NCI-H82 treated with DMSO at 0.1 percent for 48 hours (cell line): Measurements from ENCODE around the gene SP3.
A peak's percentile ranks its signal among the peaks of the same experiment; 100 is the strongest.

Source experiments
- DNase-seq: peaks from one replicate; lab custom pipeline; 2025; ENCODE audit not compliant: unreplicated experiment; lab: John Stamatoyannopoulos, UW

SP3 gene

DNA sequence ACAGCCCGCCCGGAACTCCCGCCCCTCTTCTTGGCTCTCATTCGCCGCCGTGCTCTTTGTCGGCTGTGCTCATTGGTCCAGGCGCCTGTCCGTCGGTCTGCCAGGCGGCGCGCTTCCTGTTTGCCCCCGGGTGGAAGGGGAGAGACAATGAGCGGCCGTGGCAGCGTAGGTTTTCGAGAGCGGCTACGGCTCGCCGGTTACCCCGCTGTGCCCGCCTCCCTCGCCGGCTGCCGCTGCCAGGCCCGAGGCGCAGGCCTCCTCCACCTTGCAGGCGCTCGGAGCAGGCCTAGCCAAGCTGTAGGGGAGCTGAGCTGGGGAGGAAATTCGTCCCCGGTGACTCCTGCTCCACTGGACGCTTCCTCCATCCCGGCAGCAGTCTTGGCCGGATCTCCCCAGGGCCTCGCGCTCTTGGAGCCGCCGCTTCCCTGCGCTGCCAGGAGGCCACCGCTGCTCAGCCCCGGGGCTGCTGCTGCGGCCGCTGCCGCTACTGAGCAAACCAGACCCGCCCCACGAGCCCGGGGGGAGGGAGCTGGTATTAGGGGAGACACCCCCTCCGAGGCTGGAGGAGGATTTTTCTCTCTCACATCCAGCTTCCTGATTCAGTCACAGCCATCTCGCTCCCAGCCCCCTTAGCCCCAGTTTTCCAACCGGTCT, at the start of gene SP3:
Gene SP3 (minus strand): TSS at position 2 of the 654 bp plus-strand sequence. CDS start 202 bp downstream, outside the sequence.
- peak; percentile 95 for DNase-seq

DNA sequence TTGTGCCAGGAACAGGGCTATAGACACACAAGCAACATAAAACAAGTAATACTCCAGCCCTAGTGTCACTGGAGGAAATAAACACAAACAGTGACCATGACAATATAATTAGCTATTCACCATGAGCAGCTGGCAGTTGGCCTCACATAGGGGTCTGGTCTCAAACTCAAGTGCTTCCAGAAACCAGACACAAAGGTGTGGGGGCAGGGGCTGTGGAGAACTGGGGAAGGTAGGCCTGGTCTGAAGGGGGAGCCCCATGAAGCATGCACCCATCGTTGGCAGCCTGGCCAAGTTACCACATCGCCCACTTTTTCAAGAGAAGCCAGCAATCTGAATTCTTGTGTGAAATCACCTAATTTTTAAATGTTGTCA, 49.5 kb upstream of the SP3 start:
- no peak for DNase-seq

GRCh38 chr2:174014011-174014698, 49.0 kb upstream of the SP3 start:
- DNase-seq, result no peak

DNA sequence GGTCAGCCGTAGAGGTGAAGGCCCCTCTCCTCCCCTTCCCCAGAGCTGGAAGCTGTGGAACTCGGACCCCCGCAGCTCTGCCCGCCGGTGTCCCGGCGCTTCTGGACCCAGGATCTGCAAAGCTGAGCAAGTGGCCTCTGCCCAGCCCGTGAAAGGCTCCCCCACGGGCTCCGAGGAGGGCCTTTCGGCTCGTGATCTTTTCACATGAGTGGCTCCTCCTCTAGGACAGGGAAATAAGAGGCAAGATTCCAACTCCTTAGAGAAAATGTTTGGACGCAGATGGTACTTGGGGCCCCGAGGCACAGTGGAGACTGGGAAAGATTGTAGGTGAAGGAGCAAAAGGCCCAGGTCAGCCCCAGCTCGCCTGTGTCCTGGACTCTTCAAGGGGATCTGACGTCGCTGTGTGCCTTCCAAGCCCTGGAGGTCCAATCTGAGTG, 48.2 kb upstream of the SP3 start:
- DNase-seq, result no peak

GRCh38 chr2:174012347-174013314, 47.5 kb upstream of the SP3 start:
- no peak for DNase-seq

- DNase-seq, result no peak
Measured at GRCh38 chr2:174011796-174012195, 46.6 kb upstream of the SP3 start.

DNA sequence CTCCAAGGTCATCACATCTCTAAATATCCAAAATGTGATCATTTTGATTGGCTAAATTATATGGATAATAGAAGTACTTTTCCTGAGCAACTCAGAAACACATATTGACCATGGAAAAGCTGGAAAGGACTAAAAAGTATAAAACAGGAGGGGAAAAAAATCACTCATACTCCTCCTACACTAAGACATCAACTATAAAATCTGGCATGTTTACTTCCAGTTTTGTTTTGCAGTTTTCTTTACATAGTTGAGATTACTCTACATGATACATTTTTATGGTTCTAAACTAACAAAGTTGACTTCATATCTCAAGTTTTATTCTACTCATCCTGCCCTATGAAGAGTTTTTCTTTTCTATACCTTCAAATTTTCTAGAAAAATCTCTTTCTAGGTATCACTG, 46.0 kb upstream of the SP3 start:
- DNase-seq, result no peak

DNA sequence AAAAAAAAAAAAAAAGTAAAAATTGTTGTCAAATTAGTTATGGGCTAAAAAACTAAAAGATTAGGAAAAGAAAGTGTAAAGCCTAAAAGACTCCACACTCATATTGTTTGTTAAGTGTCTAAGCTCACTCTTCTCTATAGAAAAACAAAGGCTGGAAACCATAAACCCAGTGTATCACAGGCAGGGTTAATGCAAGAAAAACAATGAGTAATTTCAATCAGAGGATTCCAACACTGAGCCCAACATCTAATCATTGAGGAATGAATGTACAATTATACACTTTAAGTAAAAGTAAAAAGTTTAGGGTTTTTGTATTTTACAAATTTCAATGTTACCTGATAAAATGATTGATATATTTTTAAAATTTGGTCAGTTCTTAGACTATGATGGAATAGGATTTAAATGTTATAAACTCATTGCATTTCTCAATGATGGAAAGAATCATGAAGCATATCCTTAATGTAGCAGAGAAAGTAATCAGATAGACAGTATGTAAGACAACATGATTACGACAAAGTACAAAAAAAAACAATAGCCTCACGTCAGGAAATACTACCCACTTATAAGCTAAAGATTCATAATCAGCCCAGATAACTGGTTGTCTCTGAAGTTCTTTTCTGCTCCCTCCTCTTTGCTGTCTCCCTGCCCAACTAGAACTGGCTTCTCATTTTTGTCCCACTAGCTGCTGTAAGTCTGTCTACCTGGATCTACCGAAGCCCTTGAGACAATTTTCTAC, 44.5 kb upstream of the SP3 start:
- DNase-seq, result no peak

- no peak for DNase-seq
Measured at GRCh38 chr2:174008720-174009119, 43.5 kb upstream of the SP3 start.

- no peak for DNase-seq
Measured at GRCh38 chr2:174007010-174007409, 41.8 kb upstream of the SP3 start.

DNA sequence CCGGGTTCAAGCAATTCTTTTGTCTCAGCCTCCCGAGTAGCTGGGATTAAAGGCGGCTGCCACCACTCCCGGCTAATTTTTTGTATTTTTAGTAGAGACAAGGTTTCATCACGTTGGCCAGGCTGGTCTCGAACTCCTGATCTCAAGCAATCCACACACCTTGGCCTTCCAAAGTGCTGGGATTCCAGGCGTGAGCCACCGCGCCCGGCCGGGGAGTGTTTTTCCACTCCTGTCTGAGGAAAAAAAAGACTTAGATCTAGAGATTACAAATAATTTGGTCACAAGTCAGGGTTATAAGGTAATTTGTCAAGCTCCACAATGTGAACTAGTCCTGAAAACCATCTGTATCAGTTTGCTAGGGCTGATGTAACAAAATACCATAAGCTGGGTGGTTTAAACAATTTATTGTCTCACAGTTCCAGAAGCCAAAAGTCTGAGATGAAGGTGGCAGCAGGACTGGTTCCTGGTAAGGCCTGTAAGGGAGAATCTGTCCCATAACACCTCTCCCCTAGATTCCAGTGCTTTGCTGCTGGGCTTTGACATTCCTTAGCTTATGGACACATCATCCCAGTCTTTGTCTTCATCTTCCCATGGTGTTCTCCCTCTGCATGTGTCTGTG, 40.7 kb upstream of the SP3 start:
- no peak for DNase-seq

GRCh38 chr2:174004905-174005605, 39.9 kb upstream of the SP3 start:
- DNase-seq, result no peak

DNA sequence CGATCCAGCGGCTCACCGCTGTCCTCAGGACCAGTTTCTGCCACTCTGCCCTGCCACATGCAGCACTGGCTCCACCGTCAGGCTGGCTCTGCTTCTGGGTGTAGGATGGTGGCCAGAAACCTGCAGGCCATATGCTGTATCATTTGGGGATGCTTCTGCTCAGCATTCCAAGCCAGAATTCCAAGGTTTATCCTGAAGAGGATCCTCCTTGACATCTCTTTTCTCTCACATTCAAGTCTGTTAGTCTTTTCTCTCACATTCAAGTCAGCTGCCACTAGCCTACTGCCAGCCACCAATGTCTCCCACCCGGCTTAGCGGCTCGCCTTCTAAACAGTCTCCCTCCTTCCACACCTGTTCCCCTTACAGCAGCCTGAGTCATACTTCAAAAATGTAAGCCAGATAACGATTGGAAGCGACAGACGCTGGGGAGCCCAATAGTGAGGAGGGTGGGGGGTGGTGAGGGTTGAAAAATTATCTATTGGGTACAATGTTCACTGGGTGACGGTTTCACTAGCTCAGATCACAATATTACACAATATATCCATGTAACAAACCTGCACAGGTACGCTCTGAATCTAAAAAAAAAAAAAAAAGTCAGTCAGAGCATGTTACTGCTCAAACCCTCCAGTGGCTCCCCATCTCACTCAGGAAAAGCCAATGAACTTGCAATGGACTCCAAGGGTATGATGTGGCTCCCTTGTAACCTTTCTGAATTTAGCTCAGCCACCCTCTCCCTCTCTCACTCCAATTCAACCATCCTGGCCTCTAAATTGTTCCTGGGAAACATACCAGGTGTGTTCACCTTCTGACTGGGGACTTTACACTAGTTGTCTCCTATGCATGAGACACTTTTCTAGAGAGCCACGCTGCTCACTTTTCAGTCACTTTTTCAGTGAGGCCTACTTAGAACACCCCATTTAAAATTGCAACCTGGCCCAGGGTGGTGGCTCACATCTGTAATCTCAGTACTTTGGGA, 38.8 kb upstream of the SP3 start:
- DNase-seq, result no peak

- no peak for DNase-seq
Measured at GRCh38 chr2:174002679-174003078, 37.5 kb upstream of the SP3 start.

GRCh38 chr2:174001107-174001506, 35.9 kb upstream of the SP3 start:
- DNase-seq, result no peak

DNA sequence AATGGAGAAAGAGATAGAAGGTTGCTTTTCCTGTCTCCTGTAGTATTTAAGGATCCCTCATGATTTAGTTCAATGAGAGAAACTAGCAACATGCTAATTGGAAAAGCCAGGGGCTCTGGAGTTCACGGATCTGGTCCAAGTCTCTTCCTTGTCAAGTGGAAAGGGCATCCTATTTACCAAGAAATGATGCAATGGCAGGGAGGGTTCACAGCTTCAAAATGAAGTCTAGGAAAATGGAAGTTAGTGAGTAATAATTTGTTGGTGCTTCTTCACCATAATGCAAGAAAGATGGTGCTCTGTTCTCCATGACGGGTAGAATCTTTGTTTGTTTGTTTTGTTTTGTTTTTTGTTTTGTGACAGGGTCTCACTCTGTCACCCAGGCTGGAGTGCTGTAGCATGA, 34.6 kb upstream of the SP3 start:
- no peak for DNase-seq

GRCh38 chr2:173999272-173999671, 34.1 kb upstream of the SP3 start:
- no peak for DNase-seq

DNA sequence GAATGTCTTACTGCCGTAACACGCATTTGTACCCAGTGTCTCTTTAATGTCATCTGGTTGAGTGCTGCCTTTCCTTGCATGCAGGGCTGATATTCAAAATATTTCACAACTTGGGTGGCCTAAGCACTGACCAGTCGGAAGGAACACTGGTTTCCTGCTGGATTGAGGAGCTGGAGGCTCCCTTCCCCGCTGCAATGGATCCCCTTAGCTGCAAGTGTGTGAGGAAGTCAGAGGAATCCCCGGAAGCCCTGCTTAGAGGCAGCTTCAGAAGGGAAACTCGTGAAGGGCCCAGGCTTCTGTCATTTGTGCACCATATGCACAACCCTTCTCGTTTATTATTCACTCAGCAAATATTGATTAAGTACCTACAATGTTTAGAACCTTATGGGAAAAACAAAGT, 33.2 kb upstream of the SP3 start:
- DNase-seq, result no peak

DNA sequence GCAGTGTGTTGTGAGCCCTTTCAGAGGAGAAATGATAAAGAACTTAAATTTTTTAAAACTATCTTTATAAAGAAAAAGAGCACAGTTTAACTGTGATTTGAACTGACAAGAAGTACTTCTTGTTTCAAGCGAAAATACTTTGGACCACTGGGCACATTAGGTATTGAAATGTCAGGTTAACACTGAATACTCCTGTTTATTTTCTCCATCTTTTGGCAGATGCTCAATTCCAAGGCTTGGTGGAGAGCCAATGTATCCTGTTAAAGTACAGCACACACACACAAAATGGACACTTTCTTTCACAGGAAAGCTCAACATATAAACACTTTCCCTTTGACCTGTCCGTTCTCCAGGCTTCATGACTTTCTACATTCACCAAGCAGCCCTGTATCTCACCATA, 32.6 kb upstream of the SP3 start:
- no peak for DNase-seq
